HepG2 (cell line): ENCODE results near the gene TMEM87A. TPM values are rescaled to one million over a fixed set of nuclear protein-coding genes. Genes with fewer than 3 reads are reported as not detected.

ENCODE experiments used
- AHDC1 ChIP-seq: sonication (generic); formaldehyde crosslinking; IDR thresholded peaks from 2 replicates; pipeline ENCODE4 v1.5.1; 2020; ENCODE audit warnings: mild to moderate bottlenecking, missing genetic modification reagents, borderline replicate concordance
- CEBPG ChIP-seq: IDR thresholded peaks from 2 replicates; pipeline ENCODE4 v1.6.1; 2016
- FOXA1 ChIP-seq, 2 experiments: fragments of 450-650 bp in 1 of 2; sonication (generic) in 1 of 2; formaldehyde crosslinking in 1 of 2; IDR thresholded peaks; 2 replicates each; pipeline versions ENCODE4 v1.4.0 to v1.6.1; 2016 to 2020; ENCODE audit warnings: missing genetic modification reagents in 1 of 2
- FOXA3 ChIP-seq: IDR thresholded peaks from 2 replicates; pipeline ENCODE4 v1.6.1; 2016; ENCODE audit warnings: missing genetic modification reagents, missing compliant biosample characterization
- HDAC2 ChIP-seq: sonication (generic); formaldehyde crosslinking; IDR thresholded peaks from 2 replicates; pipeline ENCODE4 v1.4.0; 2020; ENCODE audit warnings: missing genetic modification reagents
- HNRNPLL ChIP-seq: fragments of 200-400 bp; formaldehyde crosslinking; IDR thresholded peaks from 2 replicates; pipeline ENCODE4 v1.6.1; 2017; ENCODE audit warnings: mild to moderate bottlenecking, low read depth, low read length; ENCODE audit not compliant: poor library complexity, severe bottlenecking
- HOXA5 ChIP-seq: sonication (generic); formaldehyde crosslinking; IDR thresholded peaks from 2 replicates; pipeline ENCODE4 v1.4.0; 2020; ENCODE audit warnings: missing genetic modification reagents
- JUND ChIP-seq: sonication (generic); formaldehyde crosslinking; IDR thresholded peaks from 2 replicates; pipeline ENCODE4 v1.8.0; 2022; ENCODE audit warnings: mild to moderate bottlenecking, missing genetic modification reagents
- MIER3 ChIP-seq: IDR thresholded peaks from 2 replicates; pipeline ENCODE4 v1.6.1; 2016; ENCODE audit warnings: missing compliant biosample characterization, borderline replicate concordance
- MTF2 ChIP-seq: sonication (generic); formaldehyde crosslinking; IDR thresholded peaks from 2 replicates; pipeline ENCODE4 v1.5.0; 2020; ENCODE audit warnings: missing genetic modification reagents, borderline replicate concordance
- MXD1 ChIP-seq: sonication (generic); formaldehyde crosslinking; IDR thresholded peaks from 2 replicates; pipeline ENCODE4 v1.4.0; 2020; ENCODE audit warnings: mild to moderate bottlenecking, missing genetic modification reagents
- MXI1 ChIP-seq: IDR thresholded peaks from 3 replicates; pipeline ENCODE4 v1.6.1; 2012; ENCODE audit warnings: low read depth, low read length, inconsistent platforms, borderline replicate concordance
- POGZ ChIP-seq: sonication (generic); formaldehyde crosslinking; IDR thresholded peaks from 2 replicates; pipeline ENCODE4 v1.4.0; 2020; ENCODE audit warnings: mild to moderate bottlenecking, missing genetic modification reagents
- SMAD3 ChIP-seq: sonication (generic); formaldehyde crosslinking; IDR thresholded peaks from 2 replicates; pipeline ENCODE4 v1.4.0; 2020; ENCODE audit warnings: missing genetic modification reagents
- SOX13 ChIP-seq, 3 experiments: fragments of 450-650 bp in 1 of 3; sonication (generic) in 1 of 3; formaldehyde crosslinking in 1 of 3; IDR thresholded peaks in 2 of 3; conservative IDR thresholded peaks in 1 of 3; 2 replicates each; pipeline versions ENCODE4 v1.5.0 to v1.6.1; 2016 to 2020; ENCODE audit warnings: antibody characterized with exemption in 1 of 3, mild to moderate bottlenecking in 1 of 3, missing compliant biosample characterization in 1 of 3, missing genetic modification reagents in 1 of 3, moderate library complexity in 1 of 3
- SP2 ChIP-seq: sonication (generic); formaldehyde crosslinking; IDR thresholded peaks from 2 replicates; pipeline ENCODE4 v1.5.1; 2020; ENCODE audit warnings: mild to moderate bottlenecking, missing genetic modification reagents
- SRF ChIP-seq: IDR thresholded peaks from 2 replicates; pipeline ENCODE4 v1.6.1; 2011; ENCODE audit warnings: mild to moderate bottlenecking, low read depth, low read length, moderate library complexity
- ZBTB44 ChIP-seq: sonication (generic); formaldehyde crosslinking; IDR thresholded peaks from 2 replicates; pipeline ENCODE4 v1.4.0; 2020; ENCODE audit warnings: missing genetic modification reagents
- ZC3H4 ChIP-seq: sonication (generic); formaldehyde crosslinking; IDR thresholded peaks from 2 replicates; pipeline ENCODE4 v1.4.0; 2020; ENCODE audit warnings: missing genetic modification reagents, borderline replicate concordance
- ZFP36L1 ChIP-seq: sonication (generic); formaldehyde crosslinking; IDR thresholded peaks from 2 replicates; pipeline ENCODE4 v1.8.0; 2022; ENCODE audit warnings: mild to moderate bottlenecking, missing genetic modification reagents, moderate library complexity
- ZFY ChIP-seq: sonication (generic); formaldehyde crosslinking; IDR thresholded peaks from 2 replicates; pipeline ENCODE4 v1.4.0; 2020; ENCODE audit warnings: missing genetic modification reagents
- ZNF256 ChIP-seq: sonication (generic); formaldehyde crosslinking; conservative IDR thresholded peaks from 2 replicates; pipeline ENCODE4 v1.4.0; 2020; ENCODE audit warnings: missing genetic modification reagents
- ZNF335 ChIP-seq: sonication (generic); formaldehyde crosslinking; IDR thresholded peaks from 2 replicates; pipeline ENCODE4 v1.4.0; 2020; ENCODE audit warnings: missing genetic modification reagents
- ZNF563 ChIP-seq: sonication (generic); formaldehyde crosslinking; IDR thresholded peaks from 2 replicates; pipeline ENCODE4 v1.8.0; 2022; ENCODE audit warnings: mild to moderate bottlenecking, moderate library complexity, missing genetic modification reagents
- ZNF713 ChIP-seq: sonication (generic); formaldehyde crosslinking; IDR thresholded peaks from 2 replicates; pipeline ENCODE4 v1.4.0; 2020; ENCODE audit warnings: mild to moderate bottlenecking, missing genetic modification reagents
- polyA plus RNA-seq, 8 experiments: library from polyadenylated mRNA; depleted of rRNA in 3 of 8; stranded (reverse) in 7 of 8; unstranded in 1 of 8; fragments of >200 nt; fragmentation: Illumina TruSeq in 4 of 8; extraction: Trizol in 4 of 8; gene quantifications; 2 replicates each; pipeline versions ENCODE4 v1.2.1 to v1.2.3, GENCODE V29; 2011 to 2016; ENCODE audit warnings: low read depth in 4 of 8, missing spikeins in 1 of 8, mixed read lengths in 1 of 8; ENCODE audit not compliant: insufficient read depth in 1 of 8
- total RNA-seq, 5 experiments: library from RNA; depleted of rRNA; stranded (reverse); fragments of >200 nt; fragmentation: Illumina TruSeq; extraction: Trizol; gene quantifications; 2 replicates each; pipeline ENCODE4 v1.2.3, GENCODE V29; 2016; ENCODE audit warnings: low read depth in 1 of 5

TMEM87A gene
- total and polyA plus RNA-seq, 2 of the 13 experiments (the other 11 are each of a cell fraction or from before 2014, with no cell fraction given) = 20.2 to 42.8 TPM

- TF ChIP-seq ZNF713 (CRISPR knock-in tag) (no peak), ZNF335 (CRISPR knock-in tag) (no peak), ZNF563 (CRISPR knock-in tag) (no peak), SP2 (CRISPR knock-in tag) (no peak), SRF (no peak), AHDC1 (CRISPR knock-in tag) (peak; percentile 17; the same call in 1 of the 2 replicates), CEBPG (CRISPR knock-in tag) (peak; percentile 93), JUND (CRISPR knock-in tag) (peak; percentile 89), MIER3 (CRISPR knock-in tag) (peak; percentile 46; the same call in 1 of the 2 replicates), HOXA5 (CRISPR knock-in tag) (no peak), ZFP36L1 (no peak), HNRNPLL (no peak), ZC3H4 (no peak), MXI1 (peak; percentile 78; the same call in 1 of the 3 replicates), ZBTB44 (no peak), ZFY (CRISPR knock-in tag) (no peak), MXD1 (CRISPR knock-in tag) (no peak), FOXA1 (IDR thresholded peaks at IDR 0.05) (no peak), FOXA1 (CRISPR knock-in tag; IDR thresholded peaks at IDR 0.05) (0 out of 2 replicates have a peak, but pooled peaks have one; percentile 11), MTF2 (CRISPR knock-in tag) (no peak), HDAC2 (no peak), POGZ (peak; percentile 85), SMAD3 (CRISPR knock-in tag) (no peak), SOX13 (IDR thresholded peaks at IDR 0.05) (no peak), SOX13 (CRISPR knock-in tag; conservative IDR thresholded peaks at IDR 0.05 in 1 of 2, IDR thresholded peaks at IDR 0.05 in 1 of 2) (peak in 1 of 2 experiments; percentile 54; a peak in 1 of 4 replicates), ZNF256 (CRISPR knock-in tag) (no peak), FOXA3 (peak; percentile 58; the same call in 1 of the 2 replicates)
These were observed 78.7 kb downstream of the TMEM87A start (continued) for GRCh38 chr15:42194513-42194912.
